HG03097 (cell line): ENCODE data around the gene BCL7C.
"Not testable (repeated sequence)": the region's sequence is repeated elsewhere in the genome, so short reads cannot be mapped to it uniquely, and the experiment has no call there.

Experiments
- ATAC-seq: cut with Tn5 transposase; IDR thresholded peaks from one replicate; pipeline ENCODE4 v1.9.1; 2021; ENCODE audit not compliant: unreplicated experiment, low FRiP score

Gene BCL7C

GRCh38 chr16:30870904-30871303 is 23.0 kb downstream of the BCL7C start:
- ATAC-seq: no peak

- ATAC-seq: no peak
Observed at GRCh38 chr16:30867747-30868146, 26.1 kb downstream of the BCL7C start.

GRCh38 chr16:30866031-30866430 is 27.8 kb downstream of the BCL7C start:
- no peak for ATAC-seq

- ATAC-seq: not testable (repeated sequence)
Observed at GRCh38 chr16:30863178-30863577, 30.7 kb downstream of the BCL7C start.

- not testable (repeated sequence) for ATAC-seq
Observed at GRCh38 chr16:30860729-30861128, 33.1 kb downstream of the BCL7C start.

GRCh38 chr16:30858829-30859423 is 35.0 kb downstream of the BCL7C start:
- no peak for ATAC-seq

GRCh38 chr16:30858111-30858495 is 35.8 kb downstream of the BCL7C start:
- no peak for ATAC-seq

- no peak for ATAC-seq
Observed at GRCh38 chr16:30853758-30854157, 40.1 kb downstream of the BCL7C start.

- ATAC-seq: no peak
Observed at GRCh38 chr16:30850246-30850645, 43.6 kb downstream of the BCL7C start.

GRCh38 chr16:30846649-30847402 is 47.1 kb downstream of the BCL7C start:
- ATAC-seq: no peak

- no peak for ATAC-seq
Observed at GRCh38 chr16:30844671-30845449, 49.0 kb downstream of the BCL7C start.

GRCh38 chr16:30844346-30844670 is 49.6 kb downstream of the BCL7C start:
- no peak for ATAC-seq

- no peak for ATAC-seq
Observed at GRCh38 chr16:30843501-30843900, 50.4 kb downstream of the BCL7C start.

GRCh38 chr16:30842971-30843370 is 50.9 kb downstream of the BCL7C start:
- ATAC-seq: no peak

- ATAC-seq: no peak
Observed at GRCh38 chr16:30841332-30841731, 52.5 kb downstream of the BCL7C start.

GRCh38 chr16:30840611-30841010 is 53.3 kb downstream of the BCL7C start:
- ATAC-seq: no peak

- no peak for ATAC-seq
Observed at GRCh38 chr16:30839523-30840227, 54.2 kb downstream of the BCL7C start.

GRCh38 chr16:30838876-30839471 is 54.9 kb downstream of the BCL7C start:
- no peak for ATAC-seq

GRCh38 chr16:30837904-30838303 is 56.0 kb downstream of the BCL7C start:
- no peak for ATAC-seq
